Measurements from ENCODE around the gene CDK2. TPM values are rescaled to one million over a fixed set of nuclear protein-coding genes. Genes with fewer than 3 reads are reported as not detected.
"Not testable (repeated sequence)": the region's sequence is repeated elsewhere in the genome, so short reads cannot be mapped to it uniquely, and the experiment has no call there.

Gene CDK2
- total RNA-seq, 4 donors from 2014 or later: 13.9 to 17.2 (median 15.8) TPM

- whole genome bisulfite sequencing, 2 donors: 70 to 79% methylated on average over 3 of the region's 3 CpGs
- DNase-seq: no peak
- Histone ChIP-seq H3K4me1 (no peaks in the 10 kb centered on the region), H3K9me3 (no peaks in the 10 kb centered on the region), H3K27me3 (no peaks in the 10 kb centered on the region), H3K36me3 (peaks cover 21 to 32% of the 10 kb centered on the region in 2 donors), H3K4me3 (replicated peaks in 1 of 3) (no peak overlapping the region), H3K27ac (no peak overlapping the region)
- TF ChIP-seq POLR2A (IDR thresholded peaks at IDR 0.05): no peak
- TF ChIP-seq, protein P1, sequence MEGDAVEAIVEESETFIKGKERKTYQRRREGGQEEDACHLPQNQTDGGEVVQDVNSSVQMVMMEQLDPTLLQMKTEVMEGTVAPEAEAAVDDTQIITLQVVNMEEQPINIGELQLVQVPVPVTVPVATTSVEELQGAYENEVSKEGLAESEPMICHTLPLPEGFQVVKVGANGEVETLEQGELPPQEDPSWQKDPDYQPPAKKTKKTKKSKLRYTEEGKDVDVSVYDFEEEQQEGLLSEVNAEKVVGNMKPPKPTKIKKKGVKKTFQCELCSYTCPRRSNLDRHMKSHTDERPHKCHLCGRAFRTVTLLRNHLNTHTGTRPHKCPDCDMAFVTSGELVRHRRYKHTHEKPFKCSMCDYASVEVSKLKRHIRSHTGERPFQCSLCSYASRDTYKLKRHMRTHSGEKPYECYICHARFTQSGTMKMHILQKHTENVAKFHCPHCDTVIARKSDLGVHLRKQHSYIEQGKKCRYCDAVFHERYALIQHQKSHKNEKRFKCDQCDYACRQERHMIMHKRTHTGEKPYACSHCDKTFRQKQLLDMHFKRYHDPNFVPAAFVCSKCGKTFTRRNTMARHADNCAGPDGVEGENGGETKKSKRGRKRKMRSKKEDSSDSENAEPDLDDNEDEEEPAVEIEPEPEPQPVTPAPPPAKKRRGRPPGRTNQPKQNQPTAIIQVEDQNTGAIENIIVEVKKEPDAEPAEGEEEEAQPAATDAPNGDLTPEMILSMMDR (IDR thresholded peaks at IDR 0.05): no peak
- intact Hi-C loops (cut with DNase I): no loop called here
Measured at GRCh38 chr12:55982319-55982936, 15.8 kb downstream of the CDK2 start.

DNA sequence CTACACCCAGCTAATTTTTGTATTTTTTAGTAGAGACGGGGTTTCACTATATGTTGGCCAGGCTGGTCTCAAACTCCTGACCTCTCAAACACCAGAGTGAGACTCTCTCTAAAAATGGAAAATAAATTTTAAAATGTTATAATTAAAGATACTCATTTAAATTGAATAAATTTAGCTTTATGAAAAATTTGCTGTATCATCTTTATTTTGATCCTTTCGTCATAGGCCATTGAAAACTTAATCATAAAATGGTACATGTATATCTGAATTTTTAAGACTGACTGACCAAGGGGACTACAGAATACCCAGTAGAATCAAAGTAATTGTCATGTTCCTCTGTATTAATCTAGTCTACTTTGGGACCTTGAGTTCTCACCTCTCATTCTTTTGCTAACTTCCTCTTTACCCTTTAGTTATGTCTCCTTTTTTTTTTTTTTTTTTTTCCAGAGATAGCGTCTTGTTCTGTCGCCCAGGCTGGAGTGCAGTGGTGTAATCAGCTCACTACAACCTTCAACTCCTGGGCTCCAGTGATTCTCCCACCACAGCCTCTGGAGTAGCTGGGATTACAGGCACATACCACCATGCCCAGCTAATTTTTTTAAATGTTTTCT lies 16.7 kb downstream of the CDK2 start:
- no peak for DNase-seq
- Histone ChIP-seq H3K27me3 (no peaks in the 10 kb centered on the region), H3K27ac (no peak overlapping the region), H3K9me3 (no peaks in the 10 kb centered on the region), H3K36me3 (peaks cover 28 to 40% of the 10 kb centered on the region in 2 donors), H3K4me3 (replicated peaks in 1 of 3) (no peak overlapping the region), H3K4me1 (no peaks in the 10 kb centered on the region)
- TF ChIP-seq, protein P1 (IDR thresholded peaks at IDR 0.05): no peak
- intact Hi-C loops (cut with DNase I): no loop called here
- 80 to 95% methylated on average over 4 of the region's 4 CpGs for WGBS, 2 donors

DNA sequence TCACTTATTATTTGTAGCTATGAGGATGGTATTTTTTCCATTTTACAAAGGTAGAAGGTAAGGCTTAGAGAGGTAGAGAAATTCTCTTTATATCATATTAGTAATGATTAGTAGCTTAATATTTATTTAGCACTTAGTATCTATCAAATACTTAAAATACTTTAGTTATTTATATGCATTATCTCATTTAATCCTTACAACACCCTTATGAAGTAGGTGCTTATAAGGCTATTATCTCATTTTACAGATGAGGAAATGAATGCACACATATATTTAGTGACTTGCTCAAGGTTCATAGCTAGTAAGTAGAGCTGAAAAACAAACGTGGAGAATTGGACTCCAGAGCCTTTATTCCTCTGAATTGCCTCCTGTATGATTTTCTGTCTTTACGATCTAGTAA lies 18.2 kb downstream of the CDK2 start:
- Histone ChIP-seq H3K36me3 (peaks cover 30 to 53% of the 10 kb centered on the region in 2 donors), H3K4me3 (replicated peaks in 1 of 3) (no peak overlapping the region)
- TF ChIP-seq, protein P1 (IDR thresholded peaks at IDR 0.05): no peak
- no peak for TF ChIP-seq POLR2A (IDR thresholded peaks at IDR 0.05)

GRCh38 chr12:55985341-55985740 lies 18.7 kb downstream of the CDK2 start:
- DNase-seq: no peak
- intact Hi-C loops (cut with DNase I): no loop called here
- Histone ChIP-seq H3K27ac (no peak overlapping the region), H3K36me3 (peaks cover 35 to 58% of the 10 kb centered on the region in 2 donors), H3K9me3 (no peaks in the 10 kb centered on the region), H3K4me1 (no peaks in the 10 kb centered on the region), H3K4me3 (replicated peaks in 1 of 3) (no peak overlapping the region), H3K27me3 (no peaks in the 10 kb centered on the region)
- WGBS, 2 donors: 90 to 95% methylated on average over 4 of the region's 4 CpGs
- TF ChIP-seq, protein P1 (IDR thresholded peaks at IDR 0.05): no peak
- no peak for TF ChIP-seq POLR2A (IDR thresholded peaks at IDR 0.05)

More for the DNA sequence above, 18.2 kb downstream of the CDK2 start:
- H3K4me1 ChIP-seq: no peaks in the 10 kb centered on the region
- no peaks in the 10 kb centered on the region for H3K27me3 ChIP-seq
- no peak for DNase-seq
- WGBS, 2 donors: 71 to 84% methylated on average over 2 of the region's 2 CpGs
- no peaks in the 10 kb centered on the region for H3K9me3 ChIP-seq
- H3K27ac ChIP-seq: no peak overlapping the region
- intact Hi-C loops (cut with DNase I): no loop called here

GRCh38 chr12:55985976-55986375 lies 19.3 kb downstream of the CDK2 start:
- intact Hi-C loops (cut with DNase I); H3K4me3 ChIP-seq (replicated peaks in 1 of 3); H3K4me1 ChIP-seq; H3K9me3 ChIP-seq; H3K27ac ChIP-seq; DNase-seq; H3K27me3 ChIP-seq: not testable (repeated sequence)
- 83 to 87% methylated on average over 7 of the region's 7 CpGs for WGBS, 2 donors
- H3K36me3 ChIP-seq: peaks cover 42 to 58% of the 10 kb centered on the region in 2 donors

Data from thyroid gland (tissue), 4 donors.